ENCODE data around the gene MSS51. TPM values are rescaled to one million over a fixed set of nuclear protein-coding genes. Genes with fewer than 3 reads are reported as not detected.

MSS51 gene
- total and polyA plus RNA-seq, 10 donors, result 2.6 to 7.1 (median 4.0) TPM

GRCh38 chr10:73413528-73414229 is 19.7 kb downstream of the MSS51 start, which contains the start of gene ANXA7:
Gene ANXA7 (minus strand): TSS chr10:73414058. CDS start chr10:73400856, 13,202 bp downstream.
- H3K4me3 ChIP-seq, result peak within 1 kb of the TSS; percentile 72 to 98 (median 88)
- intact Hi-C loops (cut with DNase I; ENCODE audit: low total_unique reads), result no loop called here
- 0 to 1% (median 0%) methylated on average over 35 to 62 of the region's 62 CpGs for WGBS, 5 donors
- no peaks in the 10 kb centered on the region for H3K9me3 ChIP-seq
- H3K27me3 ChIP-seq (replicated peaks in 1 of 7), result no peaks in the 10 kb centered on the region
- peaks cover 0 to 3% (median 0%) of the 10 kb centered on the region in 6 donors for H3K36me3 ChIP-seq
- TF ChIP-seq POLR2A (IDR thresholded peaks at IDR 0.05) (peak in 2 of 3 donors; percentile 32 to 49), POLR2AphosphoS5 (IDR thresholded peaks at IDR 0.05) (peak; percentile 96 to 98 (median 97)), CTCF (IDR thresholded peaks at IDR 0.05 in 8 of 11, conservative IDR thresholded peaks at IDR 0.05 in 3 of 11) (peak in 9 of 11 experiments; percentile 30 to 72 (median 50))
- peaks cover 16 to 57% (median 43%) of the 10 kb centered on the region in 6 donors for H3K4me1 ChIP-seq
- H3K27ac ChIP-seq, result peak within 1 kb of the TSS; percentile 78 to 98 (median 96)
- peak; percentile 99 for DNase-seq

GRCh38 chr10:73413108-73413527 is 20.2 kb downstream of the MSS51 start:
- DNase-seq, result no peak
- H3K36me3 ChIP-seq, result peaks cover 0 to 3% (median 0%) of the 10 kb centered on the region in 6 donors
- no peaks in the 10 kb centered on the region for H3K27me3 ChIP-seq (replicated peaks in 1 of 7)
- peaks cover 19 to 62% (median 48%) of the 10 kb centered on the region in 6 donors for H3K4me1 ChIP-seq
- no peaks in the 10 kb centered on the region for H3K9me3 ChIP-seq
- peak overlapping the region; percentile 72 to 98 (median 88) for H3K4me3 ChIP-seq
- 0 to 2% (median 1%) methylated on average over 9 of the region's 9 CpGs for WGBS, 5 donors
- TF ChIP-seq POLR2AphosphoS5 (IDR thresholded peaks at IDR 0.05) (no peak), POLR2A (IDR thresholded peaks at IDR 0.05) (no peak), CTCF (IDR thresholded peaks at IDR 0.05 in 8 of 11, conservative IDR thresholded peaks at IDR 0.05 in 3 of 11) (no peak)
- intact Hi-C loops (cut with DNase I; ENCODE audit: low total_unique reads), result no loop called here
- H3K27ac ChIP-seq, result peak overlapping the region; percentile 78 to 98 (median 96)

- Histone ChIP-seq H3K36me3 (peaks cover 0 to 24% (median 0%) of the 10 kb centered on the region in 6 donors), H3K9me3 (no peaks in the 10 kb centered on the region), H3K4me3 (no peak overlapping the region), H3K27me3 (replicated peaks in 1 of 7) (no peaks in the 10 kb centered on the region), H3K27ac (no peak overlapping the region), H3K4me1 (peaks cover 19 to 81% (median 54%) of the 10 kb centered on the region in 6 donors)
- TF ChIP-seq POLR2AphosphoS5 (IDR thresholded peaks at IDR 0.05) (no peak), POLR2A (IDR thresholded peaks at IDR 0.05) (no peak), CTCF (IDR thresholded peaks at IDR 0.05 in 8 of 11, conservative IDR thresholded peaks at IDR 0.05 in 3 of 11) (no peak)
- intact Hi-C loops (cut with DNase I; ENCODE audit: low total_unique reads), result no loop called here
- DNase-seq, result no peak
- 93 to 97% (median 94%) methylated on average over 1 of the region's 1 CpG for WGBS, 5 donors
These were observed 22.5 kb downstream of the MSS51 start for GRCh38 chr10:73410897-73411296.

- H3K9me3 ChIP-seq, result no peaks in the 10 kb centered on the region
- intact Hi-C loops (cut with DNase I; ENCODE audit: low total_unique reads), result no loop called here
- TF ChIP-seq POLR2AphosphoS5 (IDR thresholded peaks at IDR 0.05), result no peak
- TF ChIP-seq CTCF (IDR thresholded peaks at IDR 0.05 in 8 of 11, conservative IDR thresholded peaks at IDR 0.05 in 3 of 11), result no peak
- no peak for TF ChIP-seq POLR2A (IDR thresholded peaks at IDR 0.05)
- no peaks in the 10 kb centered on the region for H3K27me3 ChIP-seq (replicated peaks in 1 of 7)
- peaks cover 0 to 24% (median 0%) of the 10 kb centered on the region in 6 donors for H3K36me3 ChIP-seq
- 59 to 78% (median 63%) methylated on average over 4 of the region's 4 CpGs for WGBS, 5 donors
- H3K4me3 ChIP-seq, result no peak overlapping the region
- DNase-seq, result no peak
- H3K4me1 ChIP-seq, result peaks cover 19 to 87% (median 45%) of the 10 kb centered on the region in 6 donors
- H3K27ac ChIP-seq, result no peak overlapping the region
These were observed 24.3 kb downstream of the MSS51 start for GRCh38 chr10:73408978-73409521.
